Psoas muscle (tissue), 8 donors: ENCODE data around the gene CBLC. TPM values are rescaled to one million over a fixed set of nuclear protein-coding genes. Genes with fewer than 3 reads are reported as not detected.
A peak's percentile ranks its signal among the peaks of the same experiment; 100 is the strongest.

ENCODE experiments used
- ATAC-seq, 4 donors: fragments of 200-7000 bp; cut with Tn5 transposase; one replicate each; pipeline ENCODE4 v1.9.1; 2020; ENCODE audit warnings: moderate library complexity in 3 of 4, mild to moderate bottlenecking in 2 of 4
- DNase-seq, 2 donors: peaks; one replicate each; pipeline ENCODE4 v3.0.0-alpha.2; 2020
- H3K27ac ChIP-seq: fragments of 200-600 bp; one replicate; pipeline ENCODE4 v1.8.0; 2022
- H3K27me3 ChIP-seq, 3 donors: fragments of 200-600 bp in 1 of 3; one replicate each; pipeline versions ENCODE4 v1.6.1 to v1.8.0; 2013 to 2022; ENCODE audit warnings: low read length in 2 of 3, mild to moderate bottlenecking in 2 of 3, moderate library complexity in 1 of 3; ENCODE audit not compliant: insufficient read depth in 3 of 3
- H3K36me3 ChIP-seq, 2 donors: fragments of 200-600 bp in 1 of 2; one replicate each; pipeline versions ENCODE4 v1.6.1 to v1.8.0; 2013 to 2022; ENCODE audit warnings: low read depth in 1 of 2, mild to moderate bottlenecking in 1 of 2, moderate library complexity in 1 of 2; ENCODE audit not compliant: insufficient read depth in 1 of 2
- H3K4me1 ChIP-seq: fragments of 200-600 bp; one replicate; pipeline ENCODE4 v1.8.0; 2022
- H3K4me3 ChIP-seq: fragments of 200-600 bp; one replicate; pipeline ENCODE4 v1.8.0; 2022; ENCODE audit warnings: mild to moderate bottlenecking
- H3K9me3 ChIP-seq: fragments of 200-600 bp; one replicate; pipeline ENCODE4 v1.8.0; 2022
- CTCF ChIP-seq: fragments of 200-600 bp; IDR thresholded peaks from one replicate; pipeline ENCODE4 v1.8.0; 2022; ENCODE audit warnings: antibody characterized with exemption
- WGBS, 3 donors: extraction: QIAGEN DNeasy Blood & Tissue Kit; methylation state at CpG; one replicate each; pipeline versions ENCODE4 v1.1.6 to v1.1.7; 2013; 5-methylcytosine and 5-hydroxymethylcytosine counted together
- intact Hi-C, 2 donors: fragments of 100-400 bp; cut with DNase I; formaldehyde crosslinking; loops; one replicate each; pipeline versions ENCODE4 v1.11.0 to v1.14.2; 2022
- polyA plus RNA-seq, 3 donors: library from polyadenylated mRNA; stranded (reverse); fragments of 200-250 nt; gene quantifications; one replicate each; pipeline ENCODE4 v1.2.3, GENCODE V29; 2013
- total RNA-seq, 4 donors: library from RNA; stranded (reverse); fragmentation: NEBNext Ultra II Directional in 2 of 4; extraction: Animal tissue kit (Norgen Biotek cat#: 25700) in 2 of 4; gene quantifications; one replicate each; pipeline versions ENCODE4 v1.2.1 to v1.2.4, GENCODE V29; 2021 to 2023
- donor health status: healthy with polysubstance abuse.
- donor health status: DM: no; HTN: no; CAD: no; lungs with moderate emphysema.
- donor health status: Bipolar disorder and iron deficiency.
- donor health status: healthy.
- donor health status: DM: yes; HTN: yes; CAD: no.
- donor health status: DM: no; HTN: no; CAD: no.
- donor health status: DM: no; HTN: no; CAD: no.
- donor health status: DM: yes; HTN: yes; CAD: no.

The CBLC gene
- total and polyA plus RNA-seq, 7 donors: 0.08 to 0.34 TPM; not detected in 5

- Histone ChIP-seq H3K27ac (peak overlapping the region; percentile 81), H3K4me1 (peaks cover 42% of the 10 kb centered on the region), H3K9me3 (no peaks in the 10 kb centered on the region), H3K4me3 (no peak overlapping the region), H3K36me3 (no peaks in the 10 kb centered on the region), H3K27me3 (no peaks in the 10 kb centered on the region)
- intact Hi-C loops: loop anchor here in 1 of 2 donors (10.0 kb wide), 1 partner anchor 1044 kb away; the partner anchor contains the start of gene DMPK
- ATAC-seq (peak in 2 of 4 donors; percentile 3 to 6), DNase-seq (no peak)
- TF ChIP-seq CTCF: no peak
- WGBS, 3 donors: 43 to 69% (median 52%) methylated on average over 6 of the region's 6 CpGs
Measured at GRCh38 chr19:44741258-44741731, 36.4 kb upstream of the CBLC start.

DNA sequence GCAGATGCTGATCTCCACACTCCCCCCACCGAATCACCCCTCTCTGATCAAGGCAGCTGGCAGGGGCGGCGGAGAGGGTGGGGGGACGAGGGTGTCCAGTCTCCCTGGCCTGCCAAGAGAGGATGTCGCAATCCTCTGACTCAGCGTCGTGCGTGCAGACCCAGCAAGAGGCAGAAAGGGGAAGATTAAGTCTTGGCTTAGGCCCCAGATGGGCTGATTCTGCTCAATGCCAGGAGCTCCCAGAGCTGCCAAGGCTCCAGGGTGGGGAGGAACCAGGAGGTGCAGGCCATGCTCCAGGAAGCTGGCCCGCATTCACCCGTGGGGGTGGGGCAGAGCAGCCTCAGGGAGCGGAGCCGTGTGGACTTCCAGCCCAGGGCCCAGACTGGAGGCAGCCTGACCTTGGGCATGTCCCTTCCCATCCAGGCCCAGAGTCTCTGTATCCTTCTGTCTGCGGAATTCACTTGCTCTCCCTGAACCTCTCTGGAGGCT, 35.8 kb upstream of the CBLC start:
- TF ChIP-seq CTCF: no peak
- H3K4me1 ChIP-seq: peaks cover 46% of the 10 kb centered on the region
- WGBS, 3 donors: 1 to 3% (median 2%) methylated on average over 12 to 13 of the region's 13 CpGs
- H3K4me3 ChIP-seq: peak overlapping the region; percentile 29
- ATAC-seq: peak; percentile 93 to 97 (median 95)
- H3K27ac ChIP-seq: peak overlapping the region; percentile 81
- H3K27me3 ChIP-seq: no peaks in the 10 kb centered on the region
- peak; percentile 98 to 99 for DNase-seq
- H3K9me3 ChIP-seq: no peaks in the 10 kb centered on the region
- H3K36me3 ChIP-seq: no peaks in the 10 kb centered on the region
- intact Hi-C loops: loop anchor here in 1 of 2 donors (10.0 kb wide), 1 partner anchor 1043 kb away; the partner anchor contains the start of gene DMPK

- intact Hi-C loops: loop anchor here in 1 of 2 donors (10.0 kb wide), 1 partner anchor 1042 kb away; the partner anchor contains the start of gene DMPK
- 35 to 55% (median 39%) methylated on average over 20 of the region's 20 CpGs for WGBS, 3 donors
- H3K27ac ChIP-seq: peak overlapping the region; percentile 81
- H3K27me3 ChIP-seq: no peaks in the 10 kb centered on the region
- DNase-seq (peak in 1 of 2 donors; percentile 61), ATAC-seq (peak in 3 of 4 donors; percentile 13 to 28 (median 18))
- TF ChIP-seq CTCF: no peak
- no peaks in the 10 kb centered on the region for H3K36me3 ChIP-seq
- peaks cover 50% of the 10 kb centered on the region for H3K4me1 ChIP-seq
- no peaks in the 10 kb centered on the region for H3K9me3 ChIP-seq
- peak overlapping the region; percentile 29 for H3K4me3 ChIP-seq
Measured at GRCh38 chr19:44742330-44743061, 35.2 kb upstream of the CBLC start.

GRCh38 chr19:44744871-44745332, 32.8 kb upstream of the CBLC start:
- no peaks in the 10 kb centered on the region for H3K9me3 ChIP-seq
- DNase-seq (no peak), ATAC-seq (no peak)
- no peak overlapping the region for H3K4me3 ChIP-seq
- peak overlapping the region; percentile 72 for H3K27ac ChIP-seq
- WGBS, 3 donors: 46 to 51% (median 49%) methylated on average over 3 of the region's 3 CpGs
- intact Hi-C loops: loop anchor here in 1 of 2 donors (10.0 kb wide), 1 partner anchor 1040 kb away; the partner anchor contains the start of gene DMPK
- H3K4me1 ChIP-seq: peaks cover 42% of the 10 kb centered on the region
- no peaks in the 10 kb centered on the region for H3K27me3 ChIP-seq
- no peak for TF ChIP-seq CTCF
- H3K36me3 ChIP-seq: peaks cover 0 to 5% of the 10 kb centered on the region in 2 donors
